Keratinocyte (primary cell): ENCODE results near the gene TACC3. TPM values are rescaled to one million over a fixed set of nuclear protein-coding genes. Genes with fewer than 3 reads are reported as not detected.

Experiments
- DNase-seq: peaks from one replicate; pipeline ENCODE4 v3.0.0-alpha.2; 2011; ENCODE audit warnings: low read depth, missing footprints, low spot score
- FAIRE-seq: peaks from 2 replicates; lab custom pipeline; 2011; peaks lifted over from hg19 to GRCh38; lab: Jason Lieb, UNC
- H2AFZ ChIP-seq: 2 replicates; pipeline ENCODE4 v1.6.0; 2012; ENCODE audit warnings: low read length, control low read depth, inconsistent platforms; ENCODE audit not compliant: control insufficient read depth
- H3K27ac ChIP-seq: 2 replicates; pipeline ENCODE4 v1.5.1; 2011; ENCODE audit warnings: low read length; ENCODE audit not compliant: control insufficient read depth, insufficient read depth
- H3K27me3 ChIP-seq: 3 replicates; pipeline ENCODE4 v1.6.0; 2011; ENCODE audit warnings: low read length; ENCODE audit not compliant: control insufficient read depth, insufficient read depth; ENCODE audit errors: extremely low read depth
- H3K36me3 ChIP-seq, 2 experiments: 2 replicates in 1 of 2; 3 replicates in 1 of 2; pipeline ENCODE4 v1.5.1; 2011; ENCODE audit warnings: low read length in 2 of 2, mild to moderate bottlenecking in 1 of 2; ENCODE audit not compliant: control insufficient read depth in 2 of 2, insufficient read depth in 2 of 2; ENCODE audit errors: extremely low read depth in 1 of 2
- H3K4me1 ChIP-seq: 3 replicates; pipeline ENCODE4 v1.5.1; 2011; ENCODE audit warnings: low read length; ENCODE audit not compliant: control insufficient read depth, insufficient read depth; ENCODE audit errors: extremely low read depth
- H3K4me2 ChIP-seq: 3 replicates; pipeline ENCODE4 v1.6.0; 2011; ENCODE audit warnings: low read depth, low read length; ENCODE audit not compliant: control insufficient read depth, insufficient read depth; ENCODE audit errors: extremely low read depth
- H3K4me3 ChIP-seq, 3 experiments: fragments of 200-600 bp in 1 of 3; sonication (generic) in 1 of 3; 2 replicates in 2 of 3; 3 replicates in 1 of 3; pipeline ENCODE4 v1.5.1; 2011 to 2016; ENCODE audit warnings: low read length in 3 of 3, mild to moderate bottlenecking in 3 of 3, control low read depth in 2 of 3, inconsistent platforms in 1 of 3, low read depth in 1 of 3, mixed read lengths in 1 of 3, mixed run types in 1 of 3, moderate library complexity in 1 of 3; ENCODE audit not compliant: control insufficient read depth in 2 of 3, insufficient read depth in 2 of 3; ENCODE audit errors: extremely low read depth in 1 of 3
- H3K79me2 ChIP-seq: 2 replicates; pipeline ENCODE4 v1.6.0; 2012; ENCODE audit warnings: low read length; ENCODE audit not compliant: control insufficient read depth, insufficient read depth
- H3K9ac ChIP-seq: 3 replicates; pipeline ENCODE4 v1.6.0; 2011; ENCODE audit warnings: low read length; ENCODE audit not compliant: control insufficient read depth, insufficient read depth; ENCODE audit errors: extremely low read depth
- H3K9me1 ChIP-seq: 3 replicates; pipeline ENCODE4 v1.6.0; 2011; ENCODE audit warnings: low read length; ENCODE audit not compliant: control insufficient read depth, insufficient read depth; ENCODE audit errors: extremely low read depth
- H3K9me3 ChIP-seq: 2 replicates; pipeline ENCODE4 v1.5.1; 2012; ENCODE audit warnings: low read depth, low read length; ENCODE audit not compliant: control insufficient read depth
- H4K20me1 ChIP-seq: 3 replicates; pipeline ENCODE4 v1.6.0; 2011; ENCODE audit warnings: low read length; ENCODE audit not compliant: control insufficient read depth, insufficient read depth; ENCODE audit errors: extremely low read depth
- EZH2 ChIP-seq: IDR thresholded peaks from one replicate; pipeline ENCODE4 v1.6.1; 2012; ENCODE audit warnings: inconsistent platforms, mild to moderate bottlenecking, low read length, moderate library complexity
- dilution Hi-C: fragments of 300-500 bp; cut with MboI; formaldehyde crosslinking; loops from one replicate; pipeline ENCODE4 v1.7.0; 2020; ENCODE audit warnings: low sequenced_read_pairs; ENCODE audit not compliant: extremely low pct_ligation_motif_present
- polyA plus RNA-seq, 5 experiments: library from polyadenylated mRNA; depleted of rRNA in 3 of 5; stranded (reverse) in 3 of 5; stranded (forward) in 1 of 5; unstranded in 1 of 5; fragments of >200 nt; gene quantifications; 1 replicate in 1 of 5; 2 replicates in 3 of 5; 3 replicates in 1 of 5; pipeline versions ENCODE4 v1.2.1 to v1.2.3, GENCODE V29; 2011 to 2012; ENCODE audit warnings: missing spikeins in 2 of 5, low read depth in 1 of 5, low replicate concordance in 1 of 5
- TF ChIP-seq, protein P1 (sequence below), 3 experiments: IDR thresholded peaks in 1 of 3; conservative IDR thresholded peaks in 1 of 3; optimal IDR thresholded peaks in 1 of 3; 2 replicates in 2 of 3; 3 replicates in 1 of 3; pipeline versions ENCODE3 to v1.5.1; 2011; ENCODE audit warnings: low read length in 3 of 3, mild to moderate bottlenecking in 3 of 3, moderate library complexity in 2 of 3, control low read depth in 1 of 3, inconsistent platforms in 1 of 3; ENCODE audit not compliant: insufficient read depth in 2 of 3; ENCODE audit errors: extremely low read depth in 1 of 3

TACC3 gene
- polyA plus RNA-seq, 1 donor (not counting 4 experiments of a cell fraction or from before 2014, with no cell fraction given) = 19.1 TPM

DNA sequence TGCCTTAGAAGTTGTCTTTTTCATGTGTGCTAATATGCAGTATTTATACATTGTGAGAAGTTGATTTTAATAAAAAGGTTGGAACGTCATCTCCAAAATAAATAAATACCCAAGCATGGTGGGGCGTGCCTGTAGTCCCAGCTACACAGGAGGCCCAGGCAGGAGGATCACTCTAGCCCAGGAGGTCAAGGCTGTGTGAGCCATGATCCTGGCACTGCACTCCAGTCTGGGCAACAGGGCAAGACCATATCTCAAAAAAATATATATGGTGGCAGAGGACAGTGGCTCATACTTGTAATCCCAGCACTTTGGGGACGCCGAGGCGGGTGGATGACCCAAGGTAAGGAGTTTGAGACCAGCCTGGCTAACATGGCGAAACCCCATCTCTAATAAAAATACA lies 15.6 kb upstream of the TACC3 start:
- Histone ChIP-seq H3K4me3 (no peak overlapping the region), H3K9me3 (no peaks in the 10 kb centered on the region), H3K36me3 (peaks cover 10 to 51% of the 10 kb centered on the region in 2 experiments), H3K27me3 (no peaks in the 10 kb centered on the region), H3K79me2 (peaks cover 94% of the 10 kb centered on the region), H3K4me1 (peaks cover 17% of the 10 kb centered on the region), H4K20me1 (peaks cover 19% of the 10 kb centered on the region), H3K27ac (no peak overlapping the region), H2AFZ (no peak overlapping the region), H3K4me2 (no peak overlapping the region), H3K9ac (no peak overlapping the region), H3K9me1 (peaks cover 2% of the 10 kb centered on the region)
- dilution Hi-C loops = no loop called here
- no peak for TF ChIP-seq EZH2
- TF ChIP-seq, protein P1, sequence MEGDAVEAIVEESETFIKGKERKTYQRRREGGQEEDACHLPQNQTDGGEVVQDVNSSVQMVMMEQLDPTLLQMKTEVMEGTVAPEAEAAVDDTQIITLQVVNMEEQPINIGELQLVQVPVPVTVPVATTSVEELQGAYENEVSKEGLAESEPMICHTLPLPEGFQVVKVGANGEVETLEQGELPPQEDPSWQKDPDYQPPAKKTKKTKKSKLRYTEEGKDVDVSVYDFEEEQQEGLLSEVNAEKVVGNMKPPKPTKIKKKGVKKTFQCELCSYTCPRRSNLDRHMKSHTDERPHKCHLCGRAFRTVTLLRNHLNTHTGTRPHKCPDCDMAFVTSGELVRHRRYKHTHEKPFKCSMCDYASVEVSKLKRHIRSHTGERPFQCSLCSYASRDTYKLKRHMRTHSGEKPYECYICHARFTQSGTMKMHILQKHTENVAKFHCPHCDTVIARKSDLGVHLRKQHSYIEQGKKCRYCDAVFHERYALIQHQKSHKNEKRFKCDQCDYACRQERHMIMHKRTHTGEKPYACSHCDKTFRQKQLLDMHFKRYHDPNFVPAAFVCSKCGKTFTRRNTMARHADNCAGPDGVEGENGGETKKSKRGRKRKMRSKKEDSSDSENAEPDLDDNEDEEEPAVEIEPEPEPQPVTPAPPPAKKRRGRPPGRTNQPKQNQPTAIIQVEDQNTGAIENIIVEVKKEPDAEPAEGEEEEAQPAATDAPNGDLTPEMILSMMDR (optimal IDR thresholded peaks at IDR 0.05 in 1 of 3, IDR thresholded peaks at IDR 0.05 in 1 of 3, conservative IDR thresholded peaks at IDR 0.05 in 1 of 3; ENCODE audit: extremely low read depth in 1 of 3, insufficient read depth in 2 of 3, low read length in 3 of 3) = no peak
- FAIRE-seq = no peak
- no peak for DNase-seq

DNA sequence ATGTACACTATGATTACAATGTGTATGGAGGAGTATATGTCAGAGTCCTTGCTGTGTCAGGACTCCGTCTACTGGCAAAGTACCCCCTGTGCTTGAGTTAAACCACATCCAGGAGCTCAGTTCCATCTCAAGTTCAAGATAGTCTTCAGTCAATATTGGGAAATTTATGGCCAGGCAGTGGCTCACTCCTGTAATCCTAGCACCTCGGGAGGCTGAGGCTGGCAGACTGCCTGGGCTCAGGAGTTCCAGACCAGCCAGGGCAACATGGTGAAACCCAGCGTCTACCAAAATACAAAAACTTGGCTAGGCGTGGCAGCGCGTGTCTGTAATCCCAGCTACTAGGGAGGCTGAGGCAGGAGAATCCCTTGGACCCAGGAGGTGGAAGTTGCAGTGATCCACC lies 15.0 kb upstream of the TACC3 start:
- no peak overlapping the region for H3K27ac ChIP-seq
- dilution Hi-C loops = no loop called here
- DNase-seq (no peak), FAIRE-seq (no peak)
- H3K4me3 ChIP-seq = no peak overlapping the region
- H2AFZ ChIP-seq = no peak overlapping the region
- H3K9me3 ChIP-seq = no peaks in the 10 kb centered on the region
- peaks cover 19% of the 10 kb centered on the region for H4K20me1 ChIP-seq
- TF ChIP-seq EZH2 = no peak
- TF ChIP-seq, protein P1 (optimal IDR thresholded peaks at IDR 0.05 in 1 of 3, IDR thresholded peaks at IDR 0.05 in 1 of 3, conservative IDR thresholded peaks at IDR 0.05 in 1 of 3; ENCODE audit: extremely low read depth in 1 of 3, insufficient read depth in 2 of 3, low read length in 3 of 3) = no peak
- peaks cover 19% of the 10 kb centered on the region for H3K4me1 ChIP-seq
- peaks cover 2% of the 10 kb centered on the region for H3K9me1 ChIP-seq
- no peak overlapping the region for H3K9ac ChIP-seq
- peaks cover 94% of the 10 kb centered on the region for H3K79me2 ChIP-seq
- no peaks in the 10 kb centered on the region for H3K27me3 ChIP-seq
- no peak overlapping the region for H3K4me2 ChIP-seq
- H3K36me3 ChIP-seq = peaks cover 9 to 48% of the 10 kb centered on the region in 2 experiments
